Fibroblast of pulmonary artery (primary cell): ENCODE results near the gene ETV3.

Experiments
- DNase-seq: peaks from one replicate; pipeline ENCODE4 v3.0.0-alpha.2; 2010; ENCODE audit warnings: low read depth
- H3K4me3 ChIP-seq: replicated peaks from 2 replicates; pipeline ENCODE4 v1.5.1; 2011; ENCODE audit warnings: low read depth, mild to moderate bottlenecking, control low read depth, low read length, moderate library complexity
- CTCF ChIP-seq: IDR thresholded peaks from 2 replicates; pipeline ENCODE4 v1.5.1; 2011; ENCODE audit warnings: mild to moderate bottlenecking, control low read depth, low read length, inconsistent platforms; ENCODE audit errors: missing control alignments

ETV3 gene

DNA sequence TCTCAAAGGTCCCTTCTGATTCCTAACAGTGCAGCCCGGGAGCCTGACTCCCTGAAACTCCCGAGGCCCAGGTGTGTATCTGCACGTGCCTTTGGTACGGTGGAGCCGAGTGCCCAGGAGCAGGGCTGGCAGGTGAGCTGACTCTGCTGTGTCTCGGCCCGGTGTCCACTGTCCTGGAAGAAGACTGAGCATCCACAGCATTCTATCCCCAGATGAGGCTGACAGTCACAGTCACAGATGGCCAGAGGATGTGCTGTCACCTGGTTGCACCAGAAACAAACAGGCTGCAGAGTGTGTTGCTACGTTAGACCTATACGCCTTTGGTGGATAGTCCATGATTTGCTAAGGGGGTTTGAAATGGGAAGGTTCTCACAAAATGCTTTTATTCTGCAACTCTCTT lies 48.4 kb downstream of the ETV3 start:
- no peak for TF ChIP-seq CTCF
- DNase-seq = no peak
- no peak overlapping the region for H3K4me3 ChIP-seq

GRCh38 chr1:157088607-157089006 lies 49.6 kb downstream of the ETV3 start:
- DNase-seq = no peak
- no peak for TF ChIP-seq CTCF

GRCh38 chr1:157087030-157087429 lies 51.2 kb downstream of the ETV3 start:
- no peak for TF ChIP-seq CTCF
- DNase-seq = no peak
- H3K4me3 ChIP-seq = no peak overlapping the region

More at GRCh38 chr1:157088607-157089006, 49.6 kb downstream of the ETV3 start:
- no peak overlapping the region for H3K4me3 ChIP-seq

GRCh38 chr1:157086299-157086698 lies 51.9 kb downstream of the ETV3 start:
- TF ChIP-seq CTCF = no peak
- no peak for DNase-seq
- H3K4me3 ChIP-seq = no peak overlapping the region

- TF ChIP-seq CTCF = no peak
- H3K4me3 ChIP-seq = no peak overlapping the region
- DNase-seq = peak; percentile 41
Observed at GRCh38 chr1:157085421-157085820, 52.8 kb downstream of the ETV3 start.

DNA sequence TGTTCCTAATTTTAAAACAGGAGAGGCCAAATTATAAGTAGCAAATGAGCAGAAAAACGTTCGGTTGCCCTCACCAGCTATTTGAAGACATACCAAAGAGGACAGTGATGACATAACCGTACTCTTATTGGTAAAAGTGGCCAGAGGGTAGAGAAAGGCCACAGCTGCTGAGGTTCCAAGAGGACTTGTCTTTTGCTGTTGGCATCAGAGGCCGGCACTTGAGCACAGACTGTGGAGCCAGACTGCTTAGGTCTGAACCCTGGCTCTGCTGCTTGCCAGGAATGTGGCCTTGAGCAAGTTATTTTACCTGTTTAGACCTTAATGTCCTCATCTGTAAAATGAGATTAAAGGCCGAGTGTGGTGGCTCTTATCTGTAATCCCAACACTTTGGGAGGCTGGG lies 53.5 kb downstream of the ETV3 start:
- TF ChIP-seq CTCF = no peak

DNA sequence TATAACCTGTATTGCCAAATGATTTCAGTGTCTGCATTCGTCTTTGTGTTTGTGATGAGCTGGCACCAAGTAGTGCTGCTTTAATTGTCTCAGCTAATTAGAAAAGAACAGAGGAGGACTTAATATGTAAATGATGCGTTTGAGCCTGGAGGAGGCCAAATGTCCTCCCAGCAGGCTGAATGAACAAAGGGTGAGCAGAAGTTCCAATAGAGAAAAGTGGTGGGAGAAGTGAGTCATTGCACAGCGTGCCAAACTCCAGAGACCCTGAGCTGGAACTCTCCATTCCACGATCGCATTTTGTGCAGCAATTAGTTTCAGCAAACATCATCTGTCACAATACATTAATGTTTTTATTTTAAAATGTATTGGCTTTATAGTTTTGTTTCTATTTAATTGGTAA lies 56.5 kb downstream of the ETV3 start:
- no peak for TF ChIP-seq CTCF
- no peak for DNase-seq
- no peak overlapping the region for H3K4me3 ChIP-seq

More for the DNA sequence above, 53.5 kb downstream of the ETV3 start:
- no peak overlapping the region for H3K4me3 ChIP-seq
- no peak for DNase-seq
